ENCODE data around the gene SLC35E4. TPM values are rescaled to one million over a fixed set of nuclear protein-coding genes. Genes with fewer than 3 reads are reported as not detected.
"Not testable (repeated sequence)": the region's sequence is repeated elsewhere in the genome, so short reads cannot be mapped to it uniquely, and the experiment has no call there.

SLC35E4 gene
- total RNA-seq, 1 experiment from 2014 or later: 5.3 TPM

- ChIA-PET POLR2A (interaction anchor here (0.7 to 1.0 kb wide), 2 partner anchors 14 to 366 kb away, joined by 4 read pairs; no protein-coding TSS in a partner anchor), CTCF (interaction anchor here (0.6 to 1.5 kb wide), 3 partner anchors 22 to 127 kb away, joined by 3 to 6 read pairs (median 4); partner anchors contain the start of gene TCN2)
- no peak for TF ChIP-seq TEAD4 (CRISPR knock-in tag; IDR thresholded peaks at IDR 0.05)
- Mint-ChIP-seq H3K4me1 (peaks cover 5% of the 10 kb centered on the region), H3K4me3 (no peak overlapping the region), H3K27me3 (ENCODE audit: low read depth) (0 out of 2 replicates have a peak, but pooled peaks cover 2% of the 10 kb centered on the region), H3K36me3 (peaks cover 14% of the 10 kb centered on the region), H3K27ac (no peak overlapping the region), H3K9me3 (no peaks in the 10 kb centered on the region; the same call in 1 of the 2 replicates)
- ATAC-seq: no peak
- DNase-seq (ENCODE audit: low spot score): no peak
These were observed 7.1 kb upstream of the SLC35E4 start for GRCh38 chr22:30628491-30628890.

- peaks cover 14% of the 10 kb centered on the region for H3K4me1 Mint-ChIP-seq
- CTCF ChIA-PET; H3K4me3 Mint-ChIP-seq; H3K36me3 Mint-ChIP-seq; POLR2A ChIA-PET; H3K27me3 Mint-ChIP-seq (ENCODE audit: low read depth); H3K9me3 Mint-ChIP-seq; H3K27ac Mint-ChIP-seq; DNase-seq (ENCODE audit: low spot score); ATAC-seq: not testable (repeated sequence)
These were observed 4.1 kb upstream of the SLC35E4 start for GRCh38 chr22:30631469-30631868.

- TF ChIP-seq MAX (CRISPR knock-in tag; IDR thresholded peaks at IDR 0.05) (peak; percentile 30; the same call in 1 of the 2 replicates), ZNF416 (CRISPR knock-in tag; IDR thresholded peaks at IDR 0.05) (no peak), ZNF512 (CRISPR knock-in tag; IDR thresholded peaks at IDR 0.05; ENCODE audit: borderline replicate concordance) (0 out of 2 replicates have a peak, but pooled peaks have one; percentile 33), GABPB1 (CRISPR knock-in tag; IDR thresholded peaks at IDR 0.05) (0 out of 2 replicates have a peak, but pooled peaks have one; percentile 24), NFE2L1 (CRISPR knock-in tag; IDR thresholded peaks at IDR 0.05) (0 out of 2 replicates have a peak, but pooled peaks have one; percentile 45), CTCF (IDR thresholded peaks at IDR 0.05) (peak; percentile 94), E2F4 (CRISPR knock-in tag; IDR thresholded peaks at IDR 0.05; ENCODE audit: borderline replicate concordance, low read depth) (no peak), ATF3 (CRISPR knock-in tag; conservative IDR thresholded peaks at IDR 0.05) (0 out of 2 replicates have a peak, but pooled peaks have one; percentile 36), JUN (CRISPR knock-in tag; IDR thresholded peaks at IDR 0.05) (no peak)
- H3K27ac Mint-ChIP-seq: 0 out of 2 replicates have a peak overlapping the region, but pooled peaks have one; percentile 15
These were observed 929 bp upstream of the SLC35E4 start for GRCh38 chr22:30634471-30635233.

More at GRCh38 chr22:30634471-30635233, 929 bp upstream of the SLC35E4 start:
- Mint-ChIP-seq H3K27me3 (ENCODE audit: low read depth) (0 out of 2 replicates have a peak, but pooled peaks cover 7% of the 10 kb centered on the region), H3K4me1 (peaks cover 18% of the 10 kb centered on the region), H3K36me3 (peaks cover 25% of the 10 kb centered on the region), H3K4me3 (peak overlapping the region; percentile 65), H3K9me3 (peaks cover 10% of the 10 kb centered on the region)
- DNase-seq (ENCODE audit: low spot score) (peak; percentile 92), ATAC-seq (peak; percentile 49)
- ChIA-PET POLR2A (interaction anchor here (0.7 to 1.7 kb wide), 3 partner anchors 60 to 334 kb away, joined by 3 to 8 read pairs (median 4); partner anchors contain the start of genes MORC2, OSBP2 and TUG1), CTCF (interaction anchor here (0.6 to 5.6 kb wide), 65 partner anchors 8 to 1036 kb away, joined by 3 to 166 read pairs (median 4); partner anchors contain the start of genes DUSP18, GAL3ST1, OSBP2 and PES1)

All from WTC11 (cell line).